Bronchial epithelial cell (primary cell): ENCODE data around the gene CLDN5. TPM values are rescaled to one million over a fixed set of nuclear protein-coding genes. Genes with fewer than 3 reads are reported as not detected.
"Not testable (repeated sequence)": the region's sequence is repeated elsewhere in the genome, so short reads cannot be mapped to it uniquely, and the experiment has no call there.

Source experiments
- DNase-seq: peaks from one replicate; pipeline ENCODE4 v3.0.0-alpha.2; 2010; ENCODE audit warnings: low read depth
- FAIRE-seq: peaks from 2 replicates; lab custom pipeline; 2011; peaks lifted over from hg19 to GRCh38; lab: Jason Lieb, UNC
- H3K27me3 ChIP-seq: 2 replicates; pipeline ENCODE4 v1.5.1; 2011; ENCODE audit warnings: low read length; ENCODE audit not compliant: control insufficient read depth, insufficient read depth
- H3K36me3 ChIP-seq: 2 replicates; pipeline ENCODE4 v1.5.1; 2011; ENCODE audit warnings: low read length; ENCODE audit not compliant: control insufficient read depth, insufficient read depth
- H3K4me3 ChIP-seq: 2 replicates; pipeline ENCODE4 v1.5.1; 2011; ENCODE audit warnings: mild to moderate bottlenecking, low read depth, low read length, control low read depth
- CTCF ChIP-seq: IDR thresholded peaks from 2 replicates; pipeline ENCODE4 v1.5.1; 2011; ENCODE audit warnings: mild to moderate bottlenecking, moderate library complexity, low read length, control low read depth, inconsistent platforms; ENCODE audit not compliant: insufficient read depth, severe bottlenecking
- total RNA-seq: library from RNA; depleted of rRNA; stranded (reverse); fragments of >200 nt; gene quantifications from 2 replicates; pipeline ENCODE4 v1.2.1, GENCODE V29; 2014

The CLDN5 gene
- total RNA-seq, 1 donor from 2014 or later: 2.4 TPM

DNA sequence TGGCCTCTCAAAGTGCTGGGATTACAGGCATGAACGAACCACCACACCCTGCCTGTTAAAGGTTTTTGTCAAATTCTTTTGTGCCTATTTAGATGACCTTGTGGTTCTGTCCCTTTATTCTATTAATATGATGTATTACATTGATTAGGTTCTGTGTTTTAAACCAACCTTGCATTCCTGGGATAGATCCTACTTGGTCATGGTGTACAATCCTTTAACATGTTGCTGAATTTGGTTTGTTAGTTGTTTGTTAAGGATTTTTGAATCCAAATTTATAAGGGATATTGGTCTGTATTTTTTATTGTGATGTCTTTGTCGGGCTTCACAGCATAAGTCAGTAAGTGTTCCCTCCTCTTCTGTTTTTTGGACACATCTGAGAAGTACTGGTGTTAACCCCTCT is 29.0 kb upstream of the CLDN5 start:
- DNase-seq (no peak), FAIRE-seq (no peak)
- no peaks in the 10 kb centered on the region for H3K36me3 ChIP-seq
- H3K27me3 ChIP-seq: no peaks in the 10 kb centered on the region
- H3K4me3 ChIP-seq: no peak overlapping the region
- no peak for TF ChIP-seq CTCF

- Histone ChIP-seq H3K36me3 (no peaks in the 10 kb centered on the region), H3K27me3 (no peaks in the 10 kb centered on the region), H3K4me3 (no peak overlapping the region)
- no peak for FAIRE-seq
- TF ChIP-seq CTCF: no peak
- no peak for DNase-seq
These were observed 26.2 kb upstream of the CLDN5 start for GRCh38 chr22:19550382-19550781.

GRCh38 chr22:19549428-19549827 is 25.2 kb upstream of the CLDN5 start:
- H3K27me3 ChIP-seq: no peaks in the 10 kb centered on the region
- H3K4me3 ChIP-seq: no peak overlapping the region
- H3K36me3 ChIP-seq: no peaks in the 10 kb centered on the region
- DNase-seq (no peak), FAIRE-seq (no peak)
- TF ChIP-seq CTCF: no peak

DNA sequence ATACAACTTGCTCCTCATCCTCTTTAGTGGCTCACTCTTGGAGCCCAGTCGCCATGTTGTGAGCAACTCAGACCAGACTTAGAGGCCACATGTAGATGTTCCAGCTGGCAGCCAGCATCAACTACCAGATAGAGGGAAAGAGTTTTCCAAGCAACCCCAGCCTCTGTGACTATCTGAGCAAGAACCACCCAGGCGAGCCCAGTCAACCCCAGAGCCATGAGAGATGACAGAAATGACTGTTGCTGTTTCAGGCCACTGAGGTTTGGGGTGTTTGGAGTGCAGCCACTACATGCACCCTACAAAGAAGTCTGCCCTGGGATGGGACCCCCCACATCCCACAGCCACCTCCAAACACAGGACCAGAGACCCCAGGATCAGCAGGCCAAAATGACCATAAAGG is 24.8 kb upstream of the CLDN5 start:
- no peak overlapping the region for H3K4me3 ChIP-seq
- H3K36me3 ChIP-seq: no peaks in the 10 kb centered on the region
- FAIRE-seq (peak; percentile 23), DNase-seq (no peak)
- H3K27me3 ChIP-seq: no peaks in the 10 kb centered on the region
- no peak for TF ChIP-seq CTCF

- not testable (repeated sequence) for H3K36me3 ChIP-seq, DNase-seq, H3K4me3 ChIP-seq, H3K27me3 ChIP-seq
- peak; percentile 36 for FAIRE-seq
These were observed 24.2 kb upstream of the CLDN5 start for GRCh38 chr22:19548427-19548826.

DNA sequence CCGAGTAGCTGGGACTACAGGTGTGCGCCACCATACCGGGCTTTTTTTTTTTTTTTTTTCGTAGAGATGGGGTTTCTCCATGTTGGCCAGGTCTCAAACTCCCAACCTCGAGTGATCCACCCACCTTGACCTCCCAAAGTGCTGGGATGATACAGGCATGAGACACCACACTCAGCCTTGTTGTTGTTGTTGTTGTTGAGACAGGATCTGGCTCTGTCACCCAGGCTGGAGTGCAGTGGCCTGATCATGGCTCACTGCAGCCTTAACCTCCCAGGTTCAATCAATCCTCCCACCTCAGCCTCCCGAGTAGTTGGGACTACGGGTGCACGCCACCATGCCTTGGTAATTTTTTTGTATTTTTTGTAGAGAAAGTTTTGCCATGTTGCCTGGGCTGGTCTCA is 23.4 kb upstream of the CLDN5 start:
- Histone ChIP-seq H3K36me3 (no peaks in the 10 kb centered on the region), H3K27me3 (no peaks in the 10 kb centered on the region), H3K4me3 (no peak overlapping the region)
- no peak for TF ChIP-seq CTCF
- no peak for DNase-seq
- no peak for FAIRE-seq
